ENCODE measurements around the gene RWDD1.
A peak's percentile ranks its signal among the peaks of the same experiment; 100 is the strongest.

The RWDD1 gene

DNA sequence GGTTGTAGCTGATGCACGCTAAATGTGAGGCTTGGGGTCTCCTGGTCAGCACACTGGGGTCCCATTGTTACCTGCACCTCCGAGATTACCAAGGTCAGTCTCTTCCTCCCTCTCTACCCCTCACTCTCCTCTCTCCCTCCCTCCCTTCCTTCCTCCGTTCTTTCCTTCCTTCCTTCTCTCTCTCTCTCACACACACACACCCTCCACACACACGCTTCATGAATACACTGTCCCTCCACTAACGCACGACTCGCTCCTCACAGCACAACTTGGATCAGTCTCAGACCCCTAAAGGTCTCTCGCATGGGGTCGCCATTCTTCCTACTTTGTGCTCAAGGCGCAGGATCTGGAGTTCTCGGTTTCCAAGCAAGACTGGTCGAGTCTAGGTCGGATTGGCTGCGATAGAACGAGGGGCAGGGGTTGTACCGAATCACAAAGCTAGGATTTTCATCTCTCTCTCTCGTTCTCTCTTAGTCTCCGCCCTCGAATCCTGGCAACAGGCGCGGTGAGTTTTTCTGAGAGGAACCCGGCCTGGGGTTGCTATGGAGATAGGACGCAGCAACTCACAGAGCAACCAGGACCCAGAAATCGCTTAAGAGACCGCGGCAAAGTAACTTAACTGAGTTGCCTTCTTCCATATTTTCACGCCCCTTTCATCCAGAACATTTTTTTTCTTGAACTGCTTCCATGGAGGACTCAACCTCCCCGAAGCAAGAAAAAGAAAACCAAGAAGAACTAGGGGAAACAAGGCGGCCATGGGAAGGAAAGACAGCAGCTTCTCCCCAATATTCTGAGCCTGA, 44.8 kb downstream of the RWDD1 start, which contains the start of gene RSPH4A:
Gene RSPH4A (plus strand): TSS at position 543 of the 800 bp plus-strand sequence. CDS start 145 bp downstream, at position 688.
- DNase-seq = peak; percentile 74

DNA sequence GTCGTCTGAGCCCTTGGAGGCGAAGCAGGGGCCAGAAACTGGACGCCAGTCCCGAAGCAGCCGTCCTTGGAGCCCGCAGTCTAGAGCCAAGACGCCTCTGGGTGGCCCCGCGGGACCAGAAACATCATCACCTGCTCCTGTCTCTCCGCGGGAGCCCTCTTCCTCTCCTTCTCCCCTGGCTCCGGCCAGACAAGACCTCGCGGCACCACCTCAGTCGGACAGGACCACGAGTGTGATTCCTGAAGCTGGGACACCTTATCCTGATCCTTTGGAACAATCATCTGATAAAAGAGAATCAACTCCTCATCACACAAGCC, 45.4 kb downstream of the RWDD1 start:
- peak; percentile 5 for DNase-seq

DNA sequence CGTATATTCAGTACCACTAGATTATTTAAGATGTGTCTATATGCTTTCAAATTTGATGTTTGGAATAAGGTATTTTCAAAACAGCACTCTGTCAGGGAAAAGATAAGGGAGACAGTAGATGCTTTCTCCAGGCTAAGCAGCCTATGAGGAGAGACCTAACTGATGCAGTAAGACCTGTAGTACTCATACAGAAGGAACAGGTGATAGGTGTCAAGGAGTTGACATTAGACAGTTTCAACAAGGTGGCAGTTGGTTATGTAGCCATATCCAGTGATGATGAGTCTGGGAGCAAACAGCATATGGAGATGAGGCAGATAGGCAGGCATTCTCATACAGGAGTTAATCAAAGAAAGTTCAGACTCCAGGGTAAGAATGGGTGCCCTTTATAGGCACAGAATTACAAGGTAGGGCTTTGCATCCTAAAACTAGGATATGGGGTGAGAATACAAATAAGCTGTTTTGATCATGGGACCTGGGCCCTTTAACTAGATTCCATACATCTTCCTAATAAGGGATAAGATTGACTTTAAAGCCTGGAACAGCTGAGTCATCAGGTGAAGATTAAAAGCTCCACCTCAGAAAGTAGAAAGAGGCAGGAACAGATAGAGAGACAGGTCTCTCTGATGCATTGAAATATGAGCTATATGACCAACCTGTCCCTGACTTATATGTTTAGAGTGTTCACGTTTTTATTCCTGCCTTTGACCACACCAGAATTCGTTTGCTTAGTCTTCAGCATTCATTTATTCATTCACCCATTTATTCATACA, 52.9 kb downstream of the RWDD1 start:
- DNase-seq = no peak

DNA sequence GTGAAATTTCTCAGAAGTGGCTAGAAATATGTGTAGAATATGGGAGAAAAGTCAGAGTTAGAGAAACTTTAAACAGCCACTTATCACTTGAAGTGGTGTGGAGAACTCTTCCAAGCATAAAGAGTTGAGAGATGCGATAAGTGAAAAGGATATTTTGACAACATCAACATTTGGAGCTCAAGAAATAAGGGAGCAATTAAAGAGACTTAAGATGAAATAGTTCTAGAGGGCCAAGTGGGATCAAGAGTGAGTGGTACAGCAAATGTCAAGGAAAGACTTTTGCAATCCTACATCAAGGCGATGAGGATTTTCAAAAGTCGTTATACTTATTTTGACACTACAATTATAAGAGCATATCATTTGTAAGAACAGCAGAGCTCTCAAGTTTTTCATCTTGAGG, 54.6 kb downstream of the RWDD1 start:
- DNase-seq = no peak

DNA sequence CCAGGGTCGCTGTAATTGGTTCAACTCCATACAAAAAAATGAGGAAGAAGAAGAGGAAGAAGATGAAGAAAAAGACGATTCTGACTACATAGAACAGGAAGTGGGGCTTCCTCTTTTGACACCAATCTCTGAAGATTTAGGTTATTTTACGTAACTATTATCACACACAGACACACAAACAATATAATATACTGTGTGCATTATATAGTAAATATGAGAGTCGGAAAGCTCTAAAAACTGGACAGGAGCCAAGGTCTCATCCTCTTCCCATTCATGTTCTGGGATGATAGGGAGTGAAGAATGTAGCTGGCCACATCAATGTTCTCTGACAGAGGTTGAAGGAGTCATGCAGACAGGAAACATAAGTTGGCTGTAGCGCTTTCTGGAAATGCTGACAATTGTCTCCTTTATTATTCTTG, 58.3 kb downstream of the RWDD1 start:
- DNase-seq = no peak

DNA sequence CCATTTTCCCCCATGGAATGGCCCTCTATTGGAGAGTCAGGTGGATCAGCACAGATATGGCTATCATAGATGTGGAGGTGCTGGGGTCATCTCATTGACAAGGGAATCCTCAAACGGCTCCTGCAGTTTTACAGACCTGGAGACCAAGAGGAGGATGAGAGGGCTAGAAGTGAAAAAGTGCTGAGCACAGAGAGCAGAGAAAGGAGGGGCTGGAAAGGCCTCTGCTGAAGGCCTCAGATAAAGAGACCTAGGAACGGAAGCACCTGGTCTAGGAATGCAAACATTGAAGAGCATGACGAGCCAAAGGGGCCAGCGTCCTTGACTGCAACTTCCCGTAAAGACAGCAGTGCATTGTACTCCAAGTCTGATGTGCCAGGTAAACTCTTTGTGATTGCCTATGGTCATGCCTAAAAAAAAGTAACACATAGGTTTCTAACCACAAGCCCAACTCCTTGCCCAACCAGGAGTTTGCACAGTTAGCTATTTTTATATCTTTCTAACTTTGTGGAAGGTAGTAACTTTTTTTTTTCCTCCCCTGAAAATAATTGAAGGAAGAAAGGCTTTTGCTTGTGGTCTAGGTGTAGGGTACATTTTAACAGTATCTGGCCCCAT, 60.2 kb downstream of the RWDD1 start:
- DNase-seq = no peak

DNA sequence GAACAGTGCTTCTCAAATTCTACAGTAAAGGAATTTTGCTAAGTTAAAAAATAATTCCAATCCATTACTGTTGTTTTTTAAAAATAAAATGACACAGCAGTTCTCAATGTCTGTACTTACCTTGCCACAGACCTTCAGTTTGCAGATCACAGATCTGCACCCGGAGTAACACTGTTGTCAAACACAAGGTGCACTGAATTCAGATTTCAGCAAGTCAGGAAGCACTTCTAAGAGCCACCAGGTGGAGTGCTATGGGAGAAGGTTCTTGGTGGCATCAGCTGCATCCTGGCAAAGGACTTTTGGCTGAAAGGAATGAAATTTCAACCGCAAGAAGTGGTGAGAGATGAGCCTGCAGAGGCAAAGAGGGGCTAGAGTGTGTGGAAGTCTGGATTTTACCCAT, 62.4 kb downstream of the RWDD1 start:
- DNase-seq = no peak

All from central memory CD4-positive, alpha-beta T cell (primary cell).